ENCODE results near the gene PYCARD. TPM values are rescaled to one million over a fixed set of nuclear protein-coding genes. Genes with fewer than 3 reads are reported as not detected.

PYCARD gene
- total and polyA plus RNA-seq, 12 donors: 3.2 to 54.4 (median 23.7) TPM

GRCh38 chr16:31184888-31185287, 17.7 kb downstream of the PYCARD start:
- Histone ChIP-seq H3K4me1 (replicated peaks in 1 of 2) (peaks cover 21 to 34% of the 10 kb centered on the region in 2 donors), H3K36me3 (replicated peaks in 1 of 2) (peaks cover 0 to 77% of the 10 kb centered on the region in 2 donors), H3K4me3 (no peak overlapping the region), H3K9me3 (replicated peaks in 1 of 3) (no peaks in the 10 kb centered on the region), H3K27me3 (no peaks in the 10 kb centered on the region), H3K27ac (no peak overlapping the region)
- DNase-seq: no peak
- no peak for TF ChIP-seq CTCF (IDR thresholded peaks at IDR 0.05)
- WGBS, 4 donors: 89 to 98% (median 95%) methylated on average over 14 of the region's 14 CpGs
- intact Hi-C loops (cut with DNase I): no loop called here

GRCh38 chr16:31183432-31184428, 18.8 kb downstream of the PYCARD start:
- Histone ChIP-seq H3K4me3 (no peak overlapping the region), H3K27ac (no peak overlapping the region), H3K27me3 (no peaks in the 10 kb centered on the region), H3K36me3 (replicated peaks in 1 of 2) (peaks cover 0 to 65% of the 10 kb centered on the region in 2 donors), H3K9me3 (replicated peaks in 1 of 3) (no peaks in the 10 kb centered on the region), H3K4me1 (replicated peaks in 1 of 2) (peaks cover 25 to 41% of the 10 kb centered on the region in 2 donors)
- 69 to 78% (median 75%) methylated on average over 10 of the region's 10 CpGs for WGBS, 4 donors
- no peak for DNase-seq
- intact Hi-C loops (cut with DNase I): no loop called here
- no peak for TF ChIP-seq POLR2A (IDR thresholded peaks at IDR 0.05)
- no peak for TF ChIP-seq CTCF (IDR thresholded peaks at IDR 0.05)

- Histone ChIP-seq H3K27ac (no peak overlapping the region), H3K9me3 (replicated peaks in 1 of 3) (no peaks in the 10 kb centered on the region), H3K4me3 (peak overlapping the region in 1 of 4 donors; percentile 85), H3K4me1 (replicated peaks in 1 of 2) (peaks cover 25 to 43% of the 10 kb centered on the region in 2 donors), H3K36me3 (replicated peaks in 1 of 2) (peaks cover 0 to 52% of the 10 kb centered on the region in 2 donors), H3K27me3 (no peaks in the 10 kb centered on the region)
- WGBS, 4 donors: 37 to 46% (median 38%) methylated on average over 7 of the region's 7 CpGs
- intact Hi-C loops (cut with DNase I): no loop called here
- TF ChIP-seq POLR2A (IDR thresholded peaks at IDR 0.05) (no peak), CTCF (IDR thresholded peaks at IDR 0.05) (no peak)
- no peak for DNase-seq
Measured at GRCh38 chr16:31182391-31182790, 20.2 kb downstream of the PYCARD start.

- H3K9me3 ChIP-seq (replicated peaks in 1 of 3): no peaks in the 10 kb centered on the region
- H3K27me3 ChIP-seq: no peaks in the 10 kb centered on the region
- H3K4me3 ChIP-seq: peak overlapping the region; percentile 69 to 97 (median 80)
- TF ChIP-seq CTCF (IDR thresholded peaks at IDR 0.05) (no peak), POLR2A (IDR thresholded peaks at IDR 0.05) (no peak)
- intact Hi-C loops (cut with DNase I): no loop called here
- H3K27ac ChIP-seq: peak overlapping the region in 4 of 5 donors; percentile 91 to 97 (median 96)
- peak; percentile 37 to 68 (median 56) for DNase-seq
- H3K4me1 ChIP-seq (replicated peaks in 1 of 2): peaks cover 25 to 42% of the 10 kb centered on the region in 2 donors
- H3K36me3 ChIP-seq (replicated peaks in 1 of 2): peaks cover 0 to 41% of the 10 kb centered on the region in 2 donors
- 7 to 11% (median 10%) methylated on average over 30 to 31 of the region's 31 CpGs for WGBS, 4 donors
Measured at GRCh38 chr16:31181102-31181830, 21.3 kb downstream of the PYCARD start.

All from adrenal gland (tissue), 12 donors.